ENCODE measurements around the gene YJU2. TPM values are rescaled to one million over a fixed set of nuclear protein-coding genes. Genes with fewer than 3 reads are reported as not detected.
"Not testable (repeated sequence)": the region's sequence is repeated elsewhere in the genome, so short reads cannot be mapped to it uniquely, and the experiment has no call there.

Gene YJU2
- polyA plus RNA-seq, 3 donors = 21.3 to 22.1 (median 22.0) TPM

GRCh38 chr19:4267101-4267900 lies 20.4 kb downstream of the YJU2 start:
- DNase-seq (ENCODE audit: low read depth in 3 of 3, low spot score in 2 of 3) = no peak

- DNase-seq (ENCODE audit: low read depth in 3 of 3, low spot score in 2 of 3) = no peak
Observed at GRCh38 chr19:4267901-4268815, 21.3 kb downstream of the YJU2 start.

DNA sequence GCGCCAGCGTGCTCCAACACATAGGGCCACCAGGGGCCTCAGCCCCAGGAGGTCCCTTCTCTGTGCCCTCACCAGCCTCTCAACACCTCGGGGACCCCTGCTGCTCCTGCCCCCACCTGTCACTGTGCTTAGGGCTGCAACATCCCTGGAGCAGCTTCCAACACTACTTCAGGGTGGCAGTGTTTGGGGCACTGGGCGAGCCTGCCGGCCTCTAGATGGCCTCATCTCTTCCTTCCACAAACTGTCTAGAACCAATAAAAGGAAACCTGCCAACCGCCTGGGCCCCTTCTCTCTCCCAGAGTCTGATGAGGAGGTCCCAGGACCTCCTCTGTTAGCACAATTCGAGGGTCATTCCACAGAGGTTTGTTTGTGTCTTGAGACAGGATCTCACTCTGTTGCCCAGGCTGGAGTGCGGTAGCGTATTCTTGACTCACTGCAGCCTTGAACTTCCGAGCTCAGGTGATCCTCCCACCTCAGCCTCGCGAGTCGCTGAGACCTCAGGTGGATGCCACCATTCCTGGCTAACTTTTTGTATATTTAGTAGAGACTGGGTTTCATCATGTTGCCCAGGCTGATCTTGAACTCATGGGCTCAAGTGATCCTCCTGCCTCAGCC lies 22.0 kb downstream of the YJU2 start:
- no peak for DNase-seq (ENCODE audit: low read depth in 3 of 3, low spot score in 2 of 3)

DNA sequence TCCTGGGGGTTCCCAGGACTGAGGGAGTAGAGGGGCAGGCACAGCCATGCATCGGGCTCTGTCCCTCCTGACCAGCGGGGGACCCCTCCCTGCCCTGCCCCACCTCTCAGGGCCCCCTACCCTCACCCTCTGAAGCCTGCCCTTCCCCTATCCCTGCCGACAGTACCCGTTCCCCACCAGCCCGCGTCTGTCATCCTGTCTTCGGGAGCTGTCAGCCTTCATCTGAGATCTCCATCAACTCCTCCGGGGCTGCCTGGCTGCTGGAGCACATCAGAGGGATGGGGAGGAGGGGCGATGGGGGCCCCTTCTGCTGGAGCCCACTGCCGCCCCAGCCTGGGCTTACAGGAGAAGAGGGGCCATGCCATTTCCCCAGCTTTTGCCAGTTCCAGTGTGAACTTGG lies 26.0 kb downstream of the YJU2 start:
- no peak for DNase-seq (ENCODE audit: low read depth in 3 of 3, low spot score in 2 of 3)

GRCh38 chr19:4274321-4274686 lies 27.4 kb downstream of the YJU2 start:
- not testable (repeated sequence) for DNase-seq (ENCODE audit: low read depth in 3 of 3, low spot score in 2 of 3)

GRCh38 chr19:4277191-4277696 lies 30.4 kb downstream of the YJU2 start:
- DNase-seq (ENCODE audit: low read depth in 3 of 3, low spot score in 2 of 3) = no peak

DNA sequence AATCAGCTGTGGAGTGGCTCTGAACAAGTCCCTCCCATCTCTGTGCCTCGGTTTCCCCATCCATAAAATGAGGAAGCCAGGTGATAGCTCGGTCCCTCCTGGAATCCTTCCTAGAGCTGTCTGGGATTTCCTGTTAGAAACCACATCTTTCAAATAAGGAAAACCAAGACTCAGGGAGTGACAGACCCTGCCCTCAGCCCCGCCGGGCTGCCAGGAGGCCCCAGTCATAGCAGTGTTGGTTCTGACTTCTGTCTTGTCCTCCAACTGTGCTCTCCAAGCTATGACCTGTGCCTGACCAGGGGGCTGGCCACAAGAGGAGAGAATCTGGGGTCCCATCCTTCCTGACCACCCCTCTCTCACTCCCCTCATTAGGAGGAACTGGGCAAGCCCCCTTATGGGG lies 31.1 kb downstream of the YJU2 start:
- no peak for DNase-seq (ENCODE audit: low read depth in 3 of 3, low spot score in 2 of 3)

DNA sequence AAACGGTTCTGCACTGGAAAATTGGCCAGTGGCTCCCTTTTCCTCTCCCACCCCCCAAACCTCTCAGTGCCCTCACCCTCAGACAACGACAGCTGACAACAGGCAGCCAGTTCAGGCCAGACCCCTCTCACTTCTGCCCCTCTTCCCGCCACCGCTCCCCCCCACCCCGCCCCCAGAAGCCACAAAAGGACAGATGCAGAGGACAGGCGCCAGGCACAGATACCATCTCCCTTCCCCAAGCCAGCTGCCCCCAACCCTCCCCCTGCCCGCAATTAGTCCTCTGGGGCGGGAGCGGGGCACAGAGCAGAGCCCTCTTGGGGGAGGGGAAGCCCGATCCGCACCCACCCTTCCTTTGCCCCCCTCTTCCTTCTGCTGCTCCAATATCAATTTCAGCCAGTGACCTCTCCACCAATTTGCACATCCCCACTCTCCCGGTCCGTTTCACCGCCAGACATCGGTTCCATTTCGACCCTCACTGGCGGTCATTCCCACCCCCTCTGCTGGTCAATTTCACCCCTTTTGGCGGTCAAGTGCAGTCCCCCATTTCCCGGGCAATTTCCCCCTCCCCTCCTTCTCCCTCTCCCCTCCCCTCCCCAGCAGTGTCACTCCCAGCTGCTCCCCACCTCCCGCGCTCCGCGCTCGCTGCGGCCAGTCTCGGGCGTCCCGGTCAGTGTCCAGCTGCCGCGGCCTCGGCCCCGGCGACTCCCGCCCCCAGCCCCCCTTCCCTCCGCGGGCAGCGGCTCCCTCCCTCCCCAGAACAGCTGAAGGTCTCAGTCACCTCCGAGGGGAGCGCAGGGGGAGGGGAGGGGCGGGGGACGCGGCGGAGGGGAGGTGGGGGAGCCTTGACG lies 31.8 kb downstream of the YJU2 start, which contains the start of gene SHD:
Gene SHD, plus strand, starts transcription at position 848 of the 848 bp plus-strand sequence. CDS start 798 bp downstream, outside the sequence.
- no peak for DNase-seq (ENCODE audit: low read depth in 3 of 3, low spot score in 2 of 3)

- DNase-seq (ENCODE audit: low read depth in 3 of 3, low spot score in 2 of 3) = no peak
Observed at GRCh38 chr19:4279267-4279529, 32.3 kb downstream of the YJU2 start.

GRCh38 chr19:4279530-4280422 lies 32.9 kb downstream of the YJU2 start:
- DNase-seq (ENCODE audit: low read depth in 3 of 3, low spot score in 2 of 3) = no peak

DNA sequence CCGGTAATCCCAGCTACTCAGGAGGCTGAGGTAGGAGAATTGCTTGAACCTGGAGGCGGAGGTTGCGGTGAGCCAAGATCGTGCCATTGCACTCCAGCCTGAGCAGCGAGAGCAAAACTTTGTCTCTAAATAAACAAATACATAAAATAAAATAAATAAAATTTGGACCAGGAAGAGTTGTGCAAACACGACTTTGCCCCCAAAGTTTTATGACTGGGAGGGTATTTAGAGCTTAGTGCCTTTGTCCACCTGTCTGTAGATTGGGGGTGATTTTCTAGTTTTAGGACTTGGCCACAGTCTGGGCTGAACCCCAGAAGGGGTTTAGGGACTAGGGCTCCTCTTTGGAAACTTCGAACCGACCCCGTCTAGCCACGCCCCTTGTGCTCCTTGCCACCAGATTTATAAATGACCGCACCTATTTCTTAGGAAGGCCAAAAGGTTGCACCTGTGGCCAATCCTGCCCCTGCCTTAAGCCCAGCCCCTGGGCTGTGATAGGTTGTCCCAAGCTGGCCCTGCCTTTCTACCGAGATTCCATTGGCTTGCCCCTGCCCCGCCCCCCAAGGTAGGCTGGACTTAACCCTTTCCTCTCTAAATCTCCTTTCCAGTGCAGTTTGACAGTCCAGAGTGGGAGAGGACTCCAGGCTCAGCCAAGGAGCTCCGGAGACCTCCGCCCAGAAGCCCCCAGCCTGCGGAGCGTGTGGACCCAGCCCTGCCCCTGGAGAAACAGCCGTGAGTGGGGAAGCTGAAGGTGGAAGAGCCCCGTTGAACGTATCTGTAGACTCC lies 37.5 kb downstream of the YJU2 start:
- no peak for DNase-seq (ENCODE audit: low read depth in 3 of 3, low spot score in 2 of 3)

DNA sequence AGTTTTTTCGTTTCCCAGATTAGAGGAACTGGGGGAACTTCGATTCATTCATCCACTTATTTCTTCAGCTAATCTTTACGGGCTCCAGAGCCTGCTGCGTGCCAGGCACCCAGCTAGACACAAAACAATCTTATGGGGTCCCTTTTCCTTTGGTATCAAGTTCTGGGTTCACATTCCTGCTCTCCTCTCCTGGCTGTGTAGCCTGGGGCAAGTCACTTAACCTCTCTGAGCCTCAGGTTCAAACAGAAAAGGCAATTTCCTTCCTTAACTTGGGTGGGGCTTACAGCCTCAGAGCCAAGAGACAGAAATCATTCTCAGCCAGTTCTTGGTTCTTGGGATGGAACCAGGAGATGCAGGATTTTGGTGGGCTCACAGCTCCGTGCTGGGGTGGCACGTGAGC lies 38.1 kb downstream of the YJU2 start:
- DNase-seq (ENCODE audit: low read depth in 3 of 3, low spot score in 2 of 3) = no peak

- not testable (repeated sequence) for DNase-seq (ENCODE audit: low read depth in 3 of 3, low spot score in 2 of 3)
Observed at GRCh38 chr19:4286141-4286540, 39.3 kb downstream of the YJU2 start.

DNA sequence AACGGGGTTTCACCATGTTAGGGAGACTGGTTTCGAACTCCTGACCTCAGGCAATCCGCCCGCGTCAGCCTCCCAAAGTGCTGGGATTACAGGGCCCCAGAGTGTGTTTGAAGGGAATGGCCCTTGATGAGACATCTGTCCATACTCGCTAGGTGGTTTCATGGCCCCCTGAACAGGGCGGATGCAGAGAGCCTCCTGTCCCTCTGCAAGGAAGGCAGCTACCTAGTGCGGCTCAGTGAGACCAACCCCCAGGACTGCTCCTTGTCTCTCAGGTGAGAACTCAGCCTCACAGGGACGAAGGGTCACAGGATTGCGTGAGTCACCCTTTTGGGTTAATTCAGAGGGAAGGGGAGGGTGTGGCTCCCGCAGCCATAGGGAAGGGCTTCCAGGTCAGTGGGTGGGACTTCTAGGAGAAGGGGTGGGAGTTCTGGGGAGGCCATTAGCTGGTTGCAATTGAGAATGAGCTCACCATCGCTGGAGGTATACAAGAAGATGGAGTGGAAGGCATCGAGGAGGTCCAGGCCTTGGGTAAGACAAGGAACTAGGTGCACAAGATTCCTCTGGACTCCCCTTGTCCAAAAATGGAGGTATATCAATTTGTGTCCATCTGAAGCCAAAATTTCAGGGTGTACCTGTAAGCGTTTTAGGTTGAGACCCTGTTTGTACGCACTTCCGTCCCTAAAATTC lies 41.4 kb downstream of the YJU2 start:
- DNase-seq (ENCODE audit: low read depth in 3 of 3, low spot score in 2 of 3) = no peak

GRCh38 chr19:4291184-4291732 lies 44.4 kb downstream of the YJU2 start:
- no peak for DNase-seq (ENCODE audit: low read depth in 3 of 3, low spot score in 2 of 3)

DNA sequence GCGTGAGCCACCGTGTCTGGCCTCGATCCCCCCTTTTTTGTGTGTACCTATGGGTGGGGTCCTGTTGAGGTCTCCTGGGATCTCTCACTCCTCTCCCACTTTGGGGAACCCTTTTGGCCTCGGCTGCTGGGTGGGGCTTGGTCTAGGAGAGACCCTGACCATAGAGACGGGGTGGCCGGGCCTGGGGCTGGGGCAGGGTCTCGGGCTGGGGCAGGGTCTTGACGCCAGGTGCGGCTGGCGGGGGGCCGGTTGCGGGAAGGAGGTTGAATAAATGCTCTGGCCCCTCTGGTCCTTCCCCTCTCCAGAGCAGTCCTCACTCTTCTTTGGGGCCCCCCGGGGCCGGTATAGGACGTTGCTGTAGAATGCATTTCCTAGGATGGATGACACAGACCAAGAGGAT lies 45.6 kb downstream of the YJU2 start:
- DNase-seq (ENCODE audit: low read depth in 3 of 3, low spot score in 2 of 3) = no peak

GRCh38 chr19:4294389-4294788 lies 47.5 kb downstream of the YJU2 start:
- no peak for DNase-seq (ENCODE audit: low read depth in 3 of 3, low spot score in 2 of 3)
